T47D (cell line): ENCODE results near the gene TMEM52B.
"Not testable (repeated sequence)": the region's sequence is repeated elsewhere in the genome, so short reads cannot be mapped to it uniquely, and the experiment has no call there.

Experiments
- DNase-seq, 2 experiments: peaks; one replicate each; pipeline versions ENCODE4 v3.0.0 to v3.0.0-alpha.2; 2011 to 2012; ENCODE audit warnings: low read depth in 1 of 2, low spot score in 1 of 2
- JUND ChIP-seq: IDR thresholded peaks from 2 replicates; pipeline ENCODE4 v1.6.1; 2012; ENCODE audit warnings: low read depth
- in situ Hi-C: cut with HindIII; loops from 2 replicates; pipeline ENCODE4 v1.10.0; 2016; ENCODE audit warnings: low sequenced_read_pairs, low pct_unique_long_range_greater_than_20kb

Gene TMEM52B

DNA sequence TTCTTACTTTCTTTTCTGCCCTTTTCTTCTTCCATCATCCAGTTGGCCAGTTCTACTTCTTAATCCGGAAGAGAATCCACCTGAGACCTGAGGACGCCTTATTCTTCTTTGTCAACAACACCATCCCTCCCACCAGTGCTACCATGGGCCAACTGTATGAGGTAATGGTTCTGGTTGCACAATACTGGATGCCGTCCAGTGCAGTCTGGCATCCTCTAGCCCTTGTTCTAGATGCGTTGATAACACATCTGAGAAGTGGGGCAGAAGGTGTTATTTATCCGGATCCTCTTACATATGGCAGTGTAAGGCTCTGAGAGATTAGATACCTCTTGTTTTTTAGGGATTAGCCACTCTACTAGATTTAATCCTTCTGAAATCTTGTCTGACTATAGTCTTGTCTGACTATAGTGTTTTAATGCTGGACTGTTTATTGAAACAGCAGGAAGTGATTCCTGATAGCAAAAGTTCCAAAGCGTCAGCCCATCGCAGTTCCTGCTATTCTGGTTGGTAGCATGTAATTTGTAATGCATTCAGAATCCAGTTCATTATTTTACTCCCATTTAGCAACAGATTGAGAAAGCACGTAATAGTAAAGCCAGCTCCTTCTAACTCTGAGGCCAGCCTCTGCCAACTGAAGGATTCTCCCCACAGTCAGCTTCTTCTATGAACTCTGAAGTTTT lies 41.7 kb downstream of the TMEM52B start:
- in situ Hi-C loops, result no loop called here
- no peak for TF ChIP-seq JUND
- DNase-seq, result peak in 1 of 2 experiments; percentile 52

DNA sequence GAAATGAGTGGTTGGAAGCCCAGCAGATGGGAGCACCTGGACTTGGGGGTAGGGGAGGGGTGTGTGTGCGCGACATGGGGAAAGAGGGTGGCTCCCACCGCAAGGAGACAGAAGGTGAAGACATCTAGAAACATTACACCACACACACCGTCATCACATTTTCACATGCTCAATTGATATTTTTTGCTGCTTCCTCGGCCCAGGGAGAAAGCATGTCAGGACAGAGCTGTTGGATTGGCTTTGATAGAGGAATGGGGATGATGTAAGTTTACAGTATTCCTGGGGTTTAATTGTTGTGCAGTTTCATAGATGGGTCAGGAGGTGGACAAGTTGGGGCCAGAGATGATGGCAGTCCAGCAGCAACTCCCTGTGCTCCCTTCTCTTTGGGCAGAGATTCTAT lies 43.0 kb downstream of the TMEM52B start:
- no peak for DNase-seq
- in situ Hi-C loops, result no loop called here
- no peak for TF ChIP-seq JUND

DNA sequence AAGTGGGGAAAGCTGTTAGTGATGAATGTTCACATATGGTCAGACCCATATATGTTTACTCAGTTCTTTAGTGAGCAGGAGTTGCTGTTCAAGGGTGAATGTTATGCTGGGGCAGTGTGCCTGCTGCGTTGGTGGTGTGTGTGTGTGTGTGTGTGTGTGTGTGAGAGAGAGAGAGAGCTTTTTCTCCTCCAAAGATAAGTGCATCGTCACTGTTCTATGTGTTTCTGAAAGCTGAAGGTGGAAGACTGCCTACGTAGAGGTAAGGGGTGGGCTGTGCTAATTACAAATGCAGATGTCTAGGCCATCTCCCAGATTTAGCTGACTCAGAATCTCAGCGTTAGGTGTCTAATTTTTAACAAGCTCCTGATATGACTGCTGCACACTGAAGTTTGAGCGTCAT lies 44.4 kb downstream of the TMEM52B start:
- no peak for TF ChIP-seq JUND
- in situ Hi-C loops, result no loop called here
- DNase-seq, result no peak

DNA sequence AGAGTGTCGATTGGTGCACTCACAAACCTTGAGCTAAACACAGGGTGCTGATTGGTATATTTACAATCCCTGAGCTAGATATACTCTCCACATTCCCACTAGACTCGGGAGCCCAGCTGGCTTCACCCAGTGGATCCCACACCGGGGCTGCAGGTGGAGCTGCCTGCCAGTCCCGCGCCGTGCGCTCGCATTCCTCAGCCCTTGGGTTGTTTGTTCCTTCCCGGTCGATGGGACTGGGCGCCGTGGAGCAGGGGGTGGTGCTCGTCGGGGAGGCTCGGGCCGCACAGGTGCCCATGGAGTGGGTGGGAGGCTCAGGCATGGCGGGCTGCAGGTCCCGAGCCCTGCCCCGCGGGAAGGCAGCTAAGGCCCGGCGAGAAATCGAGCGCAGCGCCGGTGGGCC lies 46.6 kb downstream of the TMEM52B start:
- in situ Hi-C loops, result not testable (repeated sequence)

DNA sequence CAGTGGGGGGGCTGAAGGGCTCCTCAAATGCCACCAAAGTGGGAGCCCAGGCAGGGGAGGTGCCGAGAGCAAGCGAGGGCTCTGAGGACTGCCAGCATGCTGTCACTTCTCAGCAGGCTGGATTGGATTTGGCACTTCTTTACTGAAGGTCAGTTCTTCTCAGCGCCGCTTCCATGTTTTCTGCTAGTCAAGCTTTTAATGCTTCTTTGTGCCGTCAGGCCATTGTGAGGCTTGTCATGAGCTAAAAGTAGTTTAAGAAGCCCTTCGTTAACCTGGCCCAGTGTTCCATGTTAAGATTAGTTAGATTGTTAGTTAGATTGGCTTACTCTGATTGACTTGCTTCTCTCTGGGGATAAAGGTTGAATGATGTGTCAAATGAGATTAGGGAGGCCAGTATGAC lies 47.3 kb downstream of the TMEM52B start:
- in situ Hi-C loops, result no loop called here
- no peak for TF ChIP-seq JUND
- no peak for DNase-seq

More for the DNA sequence above, 46.6 kb downstream of the TMEM52B start:
- DNase-seq, result not testable (repeated sequence)

DNA sequence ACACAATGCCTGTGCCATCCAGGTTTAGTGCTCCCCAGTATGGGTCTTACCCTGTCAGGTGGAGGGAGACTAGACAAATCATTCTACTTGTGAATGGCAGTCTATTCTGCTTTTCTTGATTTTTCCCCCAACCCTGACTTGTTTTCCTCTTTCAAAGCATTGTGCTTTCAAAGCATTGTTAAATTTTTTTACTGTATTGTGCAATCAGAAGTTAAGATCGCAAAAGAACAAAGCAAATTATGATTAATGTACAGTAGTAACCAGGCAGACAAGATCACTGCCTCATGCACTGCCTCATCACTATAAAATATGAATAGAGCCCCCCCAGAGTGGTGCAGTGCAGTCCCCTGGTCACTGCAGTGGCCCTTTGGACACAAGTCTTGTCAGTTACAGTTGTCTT lies 47.9 kb downstream of the TMEM52B start:
- TF ChIP-seq JUND, result no peak
- in situ Hi-C loops, result no loop called here
- no peak for DNase-seq

DNA sequence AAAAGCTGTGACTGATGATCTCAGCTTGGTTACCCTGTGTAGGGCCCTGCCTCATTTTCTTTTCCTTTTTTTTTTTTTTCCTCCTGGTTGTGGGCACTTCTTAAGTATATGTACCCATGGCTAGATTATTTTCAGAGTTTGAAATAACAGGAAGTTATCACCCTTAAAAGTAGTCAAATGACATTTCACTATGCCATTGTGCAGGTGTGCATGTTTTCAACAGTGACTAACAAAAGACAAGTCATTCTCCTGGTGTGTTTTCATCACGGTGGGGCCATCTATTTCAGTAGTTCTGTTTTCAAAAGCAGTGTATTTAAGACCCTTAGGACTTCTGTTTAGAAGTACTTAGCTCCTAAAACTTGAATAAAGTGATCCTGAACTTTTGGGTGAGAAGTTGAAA lies 48.8 kb downstream of the TMEM52B start:
- TF ChIP-seq JUND, result no peak
- no peak for DNase-seq
- in situ Hi-C loops, result no loop called here

DNA sequence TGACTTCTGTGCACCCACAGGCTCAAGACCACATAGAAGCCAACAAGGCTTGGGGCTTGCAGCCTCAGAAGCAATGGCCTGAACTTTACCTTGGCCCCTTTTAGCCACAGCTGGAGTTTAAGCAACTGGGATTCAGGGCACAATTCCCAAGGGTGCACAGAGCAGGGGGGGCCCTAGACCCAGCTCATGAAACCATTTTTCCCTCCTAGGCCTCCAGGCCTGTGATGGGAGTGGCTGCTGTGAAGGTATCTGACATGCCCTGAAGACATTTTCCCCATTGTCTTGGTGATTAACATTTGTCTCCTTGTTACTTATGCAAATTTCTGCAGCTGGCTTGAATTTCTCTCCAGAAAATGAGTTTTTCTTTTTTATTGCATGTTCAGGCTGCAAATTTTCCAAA lies 55.7 kb downstream of the TMEM52B start:
- in situ Hi-C loops, result no loop called here
- no peak for DNase-seq
- no peak for TF ChIP-seq JUND

DNA sequence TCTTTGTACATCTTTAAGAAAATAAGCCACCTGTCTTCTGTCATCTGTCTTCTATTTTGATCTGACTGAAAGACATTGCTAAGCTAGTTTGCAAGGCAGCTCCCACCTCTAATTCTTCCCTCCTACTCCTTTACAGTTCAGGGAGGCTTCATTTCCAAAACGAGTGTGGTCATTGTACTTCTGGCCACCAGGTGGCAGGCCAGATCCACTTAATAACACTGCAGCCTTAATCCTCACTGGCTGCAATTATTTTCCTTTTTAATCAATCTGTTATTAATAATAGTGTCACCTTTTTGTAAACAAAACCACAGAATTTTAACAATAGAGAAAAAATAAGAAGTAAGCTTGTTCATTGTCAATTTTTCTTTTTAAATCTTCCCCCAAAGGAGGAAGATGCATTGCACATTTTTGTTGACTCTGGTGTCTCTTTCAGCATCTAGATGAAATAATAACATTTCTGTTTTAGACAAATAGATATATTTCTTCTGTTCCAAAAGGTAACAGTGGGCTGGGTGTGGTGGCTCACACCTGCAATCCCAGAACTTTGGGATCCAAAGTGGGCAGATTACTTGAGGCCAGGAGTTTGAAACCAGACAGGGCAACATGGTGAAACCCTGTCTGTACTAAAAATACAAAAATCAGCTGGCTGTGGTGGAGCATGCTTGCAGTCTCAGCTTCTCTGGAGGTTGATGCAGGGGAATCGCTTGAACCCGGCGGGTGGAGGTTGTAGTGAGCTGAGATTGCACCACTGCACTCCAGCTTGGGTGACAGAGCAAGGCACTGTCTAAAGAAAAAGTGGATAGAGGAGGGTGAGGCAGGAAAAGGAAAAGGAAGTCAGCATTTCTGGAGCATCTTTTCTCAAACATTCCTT lies 57.2 kb downstream of the TMEM52B start:
- in situ Hi-C loops, result no loop called here
- peak in 1 of 2 experiments; percentile 23 for DNase-seq
- TF ChIP-seq JUND, result no peak

DNA sequence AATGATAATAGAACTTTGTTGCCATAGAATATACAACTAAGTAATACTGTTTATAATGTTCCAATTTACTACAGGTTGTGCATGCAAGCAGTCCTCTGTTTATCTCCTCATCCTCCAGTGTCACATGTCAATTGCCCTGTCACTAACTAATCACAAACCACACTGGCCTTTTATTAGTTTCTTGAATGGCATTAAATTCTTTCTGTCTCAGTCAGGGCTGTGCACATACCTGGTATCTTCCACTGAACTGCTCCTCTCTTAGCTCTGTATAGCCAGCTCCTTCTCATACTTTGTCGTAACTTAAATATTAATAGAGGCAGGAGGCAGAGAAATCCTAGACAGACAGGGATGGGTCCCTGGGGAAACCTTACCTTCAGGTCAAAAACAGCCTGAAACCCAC lies 57.9 kb downstream of the TMEM52B start:
- TF ChIP-seq JUND, result no peak
- in situ Hi-C loops, result no loop called here
- DNase-seq, result no peak

DNA sequence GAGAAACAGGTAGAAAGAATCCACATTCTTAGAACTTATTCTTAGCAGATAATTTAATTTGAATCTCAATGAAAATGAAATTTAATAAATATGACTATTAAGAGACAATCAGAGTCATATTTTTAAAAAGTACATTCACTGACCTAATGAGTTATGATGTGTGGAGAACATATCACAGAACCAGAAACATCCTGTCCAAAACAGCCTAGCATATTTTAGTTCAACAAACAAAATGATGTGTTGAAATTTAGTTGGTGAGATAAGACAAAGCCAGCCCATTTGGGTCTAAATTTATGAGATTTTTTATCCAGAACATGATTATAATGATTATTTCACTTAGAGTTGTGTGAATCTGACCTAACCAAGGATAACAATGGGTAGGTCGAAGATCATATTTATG lies 59.7 kb downstream of the TMEM52B start:
- in situ Hi-C loops, result no loop called here
- no peak for TF ChIP-seq JUND
- no peak for DNase-seq

DNA sequence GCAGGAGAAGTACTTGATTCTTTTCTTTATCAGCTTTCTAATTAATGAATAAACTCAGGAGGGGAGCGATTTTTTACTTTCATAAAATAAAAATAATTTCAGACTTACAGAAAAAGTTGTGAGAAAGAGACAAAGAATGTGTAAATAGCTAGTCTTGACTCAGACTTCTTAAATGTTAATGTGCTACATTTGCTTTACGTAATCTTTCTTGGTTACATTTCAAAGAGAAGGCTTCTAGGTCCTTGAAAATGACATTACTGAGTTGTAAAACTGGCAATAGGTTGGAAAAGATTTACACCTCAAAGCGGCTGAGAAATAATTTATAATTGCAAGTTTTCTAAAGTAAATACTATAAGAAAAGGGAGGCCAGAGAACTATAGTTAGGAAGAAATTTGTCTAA lies 62.5 kb downstream of the TMEM52B start:
- in situ Hi-C loops, result no loop called here
- no peak for DNase-seq
- no peak for TF ChIP-seq JUND
